GM12872 (cell line): ENCODE data around the gene TLK2.

Experiments
- CTCF ChIP-seq: IDR thresholded peaks from 3 replicates; pipeline ENCODE4 v1.5.1; 2011; ENCODE audit warnings: low read depth, mild to moderate bottlenecking, low read length, moderate library complexity; ENCODE audit not compliant: insufficient read depth

Gene TLK2

GRCh38 chr17:62478424-62478879 is at the start of gene TLK2:
Gene TLK2, plus strand, starts transcription at chr17:62478825. Its CDS starts 2,301 bp downstream, at chr17:62481126.
- TF ChIP-seq CTCF = no peak

GRCh38 chr17:62444063-62444462 is 34.6 kb upstream of the TLK2 start:
- no peak for TF ChIP-seq CTCF

GRCh38 chr17:62456016-62456415 is 22.6 kb upstream of the TLK2 start:
- no peak for TF ChIP-seq CTCF

GRCh38 chr17:62552851-62553659 is 74.4 kb downstream of the TLK2 start:
- peak; percentile 42; the same call in 2 of the 3 replicates for TF ChIP-seq CTCF

- TF ChIP-seq CTCF = no peak
These were observed 84.0 kb downstream of the TLK2 start for GRCh38 chr17:62562656-62563055.

- no peak for TF ChIP-seq CTCF
These were observed 87.2 kb downstream of the TLK2 start for GRCh38 chr17:62565817-62566216.

GRCh38 chr17:62566996-62567578 is 88.5 kb downstream of the TLK2 start:
- TF ChIP-seq CTCF = no peak
